GM13977 (cell line): ENCODE data around the gene PBX1.

Experiments
- DNase-seq: peaks from one replicate; pipeline ENCODE4 v3.0.0; 2012; ENCODE audit warnings: low spot score
- in situ Hi-C: fragments of 300-500 bp; cut with MboI; formaldehyde crosslinking; loops from one replicate; pipeline ENCODE4 v1.12.0; 2022; ENCODE audit warnings: low sequenced_read_pairs, low pct_unique_long_range_greater_than_20kb, mixed read lengths, inconsistent platforms; ENCODE audit not compliant: unreplicated experiment
- TF ChIP-seq, protein P1 (sequence below): IDR thresholded peaks from 2 replicates; pipeline ENCODE4 v1.5.1; 2012; ENCODE audit warnings: mild to moderate bottlenecking, control low read depth; ENCODE audit not compliant: insufficient read depth; ENCODE audit errors: extremely low read depth, missing control alignments

PBX1 gene

GRCh38 chr1:164777518-164777917, 218.5 kb downstream of the PBX1 start:
- TF ChIP-seq, protein P1, sequence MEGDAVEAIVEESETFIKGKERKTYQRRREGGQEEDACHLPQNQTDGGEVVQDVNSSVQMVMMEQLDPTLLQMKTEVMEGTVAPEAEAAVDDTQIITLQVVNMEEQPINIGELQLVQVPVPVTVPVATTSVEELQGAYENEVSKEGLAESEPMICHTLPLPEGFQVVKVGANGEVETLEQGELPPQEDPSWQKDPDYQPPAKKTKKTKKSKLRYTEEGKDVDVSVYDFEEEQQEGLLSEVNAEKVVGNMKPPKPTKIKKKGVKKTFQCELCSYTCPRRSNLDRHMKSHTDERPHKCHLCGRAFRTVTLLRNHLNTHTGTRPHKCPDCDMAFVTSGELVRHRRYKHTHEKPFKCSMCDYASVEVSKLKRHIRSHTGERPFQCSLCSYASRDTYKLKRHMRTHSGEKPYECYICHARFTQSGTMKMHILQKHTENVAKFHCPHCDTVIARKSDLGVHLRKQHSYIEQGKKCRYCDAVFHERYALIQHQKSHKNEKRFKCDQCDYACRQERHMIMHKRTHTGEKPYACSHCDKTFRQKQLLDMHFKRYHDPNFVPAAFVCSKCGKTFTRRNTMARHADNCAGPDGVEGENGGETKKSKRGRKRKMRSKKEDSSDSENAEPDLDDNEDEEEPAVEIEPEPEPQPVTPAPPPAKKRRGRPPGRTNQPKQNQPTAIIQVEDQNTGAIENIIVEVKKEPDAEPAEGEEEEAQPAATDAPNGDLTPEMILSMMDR = no peak
- no peak for DNase-seq
- in situ Hi-C loops = loop anchor here (25.0 kb wide), 1 partner anchor 1365 kb away; no protein-coding TSS in a partner anchor

DNA sequence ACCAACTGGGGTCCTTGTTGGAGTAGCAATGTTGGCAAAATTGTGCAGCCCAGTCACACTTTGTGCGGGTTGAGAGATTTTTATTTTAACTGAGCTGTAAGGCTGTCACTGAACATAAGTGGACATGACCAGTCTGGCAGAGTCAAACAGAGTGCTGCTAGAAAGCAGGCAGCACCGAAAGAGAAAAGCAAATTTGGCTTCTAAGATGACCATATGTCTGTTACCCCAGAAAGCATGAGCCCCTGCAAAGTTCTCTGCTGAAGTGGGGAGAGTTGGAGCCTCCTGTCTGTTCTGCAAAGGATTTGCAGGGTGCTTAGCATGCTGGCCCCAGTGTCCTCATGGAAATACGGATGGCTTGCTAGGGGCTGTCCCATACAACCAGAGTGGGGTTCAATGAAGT, 220.4 kb downstream of the PBX1 start:
- TF ChIP-seq, protein P1 = no peak
- DNase-seq = no peak
- in situ Hi-C loops = loop anchor here (25.0 kb wide), 1 partner anchor 1367 kb away; no protein-coding TSS in a partner anchor

GRCh38 chr1:164780111-164780812, 221.3 kb downstream of the PBX1 start:
- TF ChIP-seq, protein P1 = no peak
- in situ Hi-C loops = loop anchor here (25.0 kb wide), 1 partner anchor 1368 kb away; no protein-coding TSS in a partner anchor
- no peak for DNase-seq

GRCh38 chr1:164780863-164781262, 221.9 kb downstream of the PBX1 start:
- TF ChIP-seq, protein P1 = no peak
- in situ Hi-C loops = loop anchor here (25.0 kb wide), 1 partner anchor 1369 kb away; no protein-coding TSS in a partner anchor
- no peak for DNase-seq

GRCh38 chr1:164781972-164782371, 223.0 kb downstream of the PBX1 start:
- in situ Hi-C loops = loop anchor here (25.0 kb wide), 1 partner anchor 1370 kb away; no protein-coding TSS in a partner anchor
- TF ChIP-seq, protein P1 = no peak
- no peak for DNase-seq

DNA sequence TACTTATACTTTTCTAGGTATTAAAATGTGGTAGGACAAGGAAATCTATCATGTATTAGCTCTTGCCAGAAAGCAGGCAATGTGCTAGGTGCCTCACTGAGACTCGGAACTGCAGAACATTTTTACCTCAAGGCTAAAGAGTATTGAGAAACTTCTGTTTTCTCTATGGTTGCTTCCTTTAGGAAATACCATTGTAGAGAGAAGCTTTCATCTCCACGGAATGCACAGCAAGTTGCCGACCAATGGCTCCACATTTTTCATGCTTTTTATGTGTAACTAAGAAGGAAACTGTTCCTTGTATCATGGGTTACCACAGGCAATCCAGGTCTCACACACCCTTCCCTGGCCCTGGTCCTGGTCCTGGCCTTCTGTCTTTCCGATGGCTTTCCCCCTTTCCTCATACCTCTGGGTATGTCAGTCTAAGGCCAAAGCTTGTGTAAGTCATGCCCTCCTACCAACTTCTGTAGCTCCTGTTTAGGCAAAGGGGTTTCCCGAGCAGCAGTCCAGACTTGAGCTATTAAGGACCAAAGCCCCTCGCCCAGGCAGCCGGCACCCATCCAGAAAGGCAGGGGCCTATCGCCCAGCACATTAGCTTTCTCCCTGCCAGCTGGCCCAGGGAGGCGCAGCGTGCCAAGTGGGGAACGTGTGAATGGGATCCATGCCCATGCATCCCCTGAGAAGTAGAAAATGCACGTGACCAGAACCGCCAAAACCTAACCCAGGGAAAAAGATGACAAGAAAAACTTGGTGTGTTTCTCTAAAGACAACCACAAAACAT, 225.0 kb downstream of the PBX1 start:
- DNase-seq = no peak
- TF ChIP-seq, protein P1 = no peak
- in situ Hi-C loops = loop anchor here (25.0 kb wide), 1 partner anchor 1372 kb away; no protein-coding TSS in a partner anchor
